Stomach (tissue), 9 donors: ENCODE measurements around the gene KCNQ5. TPM values are rescaled to one million over a fixed set of nuclear protein-coding genes. Genes with fewer than 3 reads are reported as not detected.
A peak's percentile ranks its signal among the peaks of the same experiment; 100 is the strongest.

Experiments used
- DNase-seq, 2 donors: peaks; one replicate each; pipeline versions ENCODE4 v3.0.0 to v3.0.0-alpha.2; 2013 to 2019
- H3K27ac ChIP-seq, 5 donors: fragments of 200-600 bp in 4 of 5; sonication (generic) in 4 of 5; one replicate each; pipeline ENCODE4 v1.5.1; 2013 to 2019; ENCODE audit warnings: mild to moderate bottlenecking in 1 of 5, moderate library complexity in 1 of 5
- H3K27me3 ChIP-seq, 3 donors: fragments of 200-600 bp; sonication (generic); one replicate each; pipeline ENCODE4 v1.5.1; 2017 to 2019; ENCODE audit warnings: mixed run types in 1 of 3
- H3K36me3 ChIP-seq, 4 donors: fragments of 200-600 bp; sonication (generic); 1 replicate in 3 of 4; 2 replicates in 1 of 4; pipeline ENCODE4 v1.5.1; 2016 to 2019
- H3K4me1 ChIP-seq, 4 donors: fragments of 200-600 bp; sonication (generic); one replicate each; pipeline ENCODE4 v1.5.1; 2016 to 2019
- H3K4me3 ChIP-seq, 4 donors: fragments of 200-600 bp; sonication (generic) in 3 of 4; one replicate each; pipeline ENCODE4 v1.5.1; 2016 to 2019; ENCODE audit warnings: mild to moderate bottlenecking in 1 of 4
- H3K9me3 ChIP-seq, 4 donors: fragments of 200-600 bp; sonication (generic); one replicate each; pipeline ENCODE4 v1.5.1; 2016 to 2019
- EP300 ChIP-seq: sonication (generic); formaldehyde crosslinking; IDR thresholded peaks from one replicate; pipeline ENCODE4 v1.6.1; 2017; ENCODE audit warnings: antibody characterized with exemption
- POLR2A ChIP-seq, 4 donors: fragments of 450-650 bp; IDR thresholded peaks; one replicate each; pipeline ENCODE4 v1.6.1; 2016; ENCODE audit warnings: antibody characterized with exemption in 4 of 4, control low read depth in 2 of 4, mild to moderate bottlenecking in 1 of 4, moderate library complexity in 1 of 4
- POLR2AphosphoS5 ChIP-seq, 3 donors: sonication (generic); formaldehyde crosslinking; IDR thresholded peaks; one replicate each; pipeline ENCODE4 v1.6.1; 2016; ENCODE audit warnings: antibody characterized with exemption in 3 of 3
- WGBS, 5 donors: extraction: QIAGEN DNeasy Blood & Tissue Kit in 3 of 5; methylation state at CpG; one replicate each; pipeline versions ENCODE4 v1.1.5 to v1.1.7; 2013 to 2018; 5-methylcytosine and 5-hydroxymethylcytosine counted together
- intact Hi-C: fragments of 100-400 bp; cut with DNase I; formaldehyde crosslinking; loops from one replicate; pipeline ENCODE4 v1.15.1; 2023; ENCODE audit warnings: low total_unique reads
- polyA plus RNA-seq, 3 donors: library from polyadenylated mRNA; stranded (reverse); fragments of 200-250 nt; gene quantifications; one replicate each; pipeline ENCODE4 v1.2.3, GENCODE V29; 2013
- total RNA-seq, 5 donors: library from RNA; depleted of rRNA; stranded (reverse); fragments of >200 nt; gene quantifications; one replicate each; pipeline versions ENCODE4 v1.1.0 to v1.2.3, GENCODE V29; 2014 to 2016
- TF ChIP-seq, protein P1 (sequence below), 7 experiments: fragments of 450-650 bp in 4 of 7; fragments of 200-600 bp in 3 of 7; sonication (generic) in 3 of 7; IDR thresholded peaks; one replicate each; pipeline ENCODE4 v1.5.1; 2016 to 2019; ENCODE audit warnings: antibody characterized with exemption in 7 of 7, control low read depth in 2 of 7, mild to moderate bottlenecking in 1 of 7
- donor health status: healthy with polysubstance abuse.
- donor health status: Bipolar disorder and iron deficiency.
- donor health status: healthy.

KCNQ5 gene
- total and polyA plus RNA-seq, 8 donors: 0.12 to 2.8 (median 0.37) TPM; not detected in 2

GRCh38 chr6:72857791-72858585 lies 236.1 kb downstream of the KCNQ5 start:
- WGBS, 5 donors: 83 to 96% (median 91%) methylated on average over 4 of the region's 4 CpGs
- Histone ChIP-seq H3K9me3 (no peaks in the 10 kb centered on the region), H3K27ac (no peak overlapping the region), H3K4me3 (no peak overlapping the region), H3K36me3 (no peaks in the 10 kb centered on the region), H3K4me1 (peaks cover 0 to 19% (median 9%) of the 10 kb centered on the region in 4 donors), H3K27me3 (no peaks in the 10 kb centered on the region)
- no peak for TF ChIP-seq EP300
- TF ChIP-seq POLR2AphosphoS5 (IDR thresholded peaks at IDR 0.05): no peak
- TF ChIP-seq, protein P1, sequence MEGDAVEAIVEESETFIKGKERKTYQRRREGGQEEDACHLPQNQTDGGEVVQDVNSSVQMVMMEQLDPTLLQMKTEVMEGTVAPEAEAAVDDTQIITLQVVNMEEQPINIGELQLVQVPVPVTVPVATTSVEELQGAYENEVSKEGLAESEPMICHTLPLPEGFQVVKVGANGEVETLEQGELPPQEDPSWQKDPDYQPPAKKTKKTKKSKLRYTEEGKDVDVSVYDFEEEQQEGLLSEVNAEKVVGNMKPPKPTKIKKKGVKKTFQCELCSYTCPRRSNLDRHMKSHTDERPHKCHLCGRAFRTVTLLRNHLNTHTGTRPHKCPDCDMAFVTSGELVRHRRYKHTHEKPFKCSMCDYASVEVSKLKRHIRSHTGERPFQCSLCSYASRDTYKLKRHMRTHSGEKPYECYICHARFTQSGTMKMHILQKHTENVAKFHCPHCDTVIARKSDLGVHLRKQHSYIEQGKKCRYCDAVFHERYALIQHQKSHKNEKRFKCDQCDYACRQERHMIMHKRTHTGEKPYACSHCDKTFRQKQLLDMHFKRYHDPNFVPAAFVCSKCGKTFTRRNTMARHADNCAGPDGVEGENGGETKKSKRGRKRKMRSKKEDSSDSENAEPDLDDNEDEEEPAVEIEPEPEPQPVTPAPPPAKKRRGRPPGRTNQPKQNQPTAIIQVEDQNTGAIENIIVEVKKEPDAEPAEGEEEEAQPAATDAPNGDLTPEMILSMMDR (IDR thresholded peaks at IDR 0.05): no peak
- no peak for TF ChIP-seq POLR2A (IDR thresholded peaks at IDR 0.05)
- intact Hi-C loops: no loop called here
- no peak for DNase-seq

- 73 to 80% (median 76%) methylated on average over 2 of the region's 2 CpGs for WGBS, 5 donors
- DNase-seq: no peak
- Histone ChIP-seq H3K4me3 (no peak overlapping the region), H3K9me3 (no peaks in the 10 kb centered on the region), H3K27ac (no peak overlapping the region), H3K4me1 (peaks cover 0 to 21% (median 9%) of the 10 kb centered on the region in 4 donors), H3K27me3 (no peaks in the 10 kb centered on the region), H3K36me3 (no peaks in the 10 kb centered on the region)
- intact Hi-C loops: no loop called here
- TF ChIP-seq POLR2AphosphoS5 (IDR thresholded peaks at IDR 0.05) (no peak), EP300 (no peak), POLR2A (IDR thresholded peaks at IDR 0.05) (no peak)
- TF ChIP-seq, protein P1 (IDR thresholded peaks at IDR 0.05): no peak
These were observed 239.2 kb downstream of the KCNQ5 start for GRCh38 chr6:72861059-72861458.

DNA sequence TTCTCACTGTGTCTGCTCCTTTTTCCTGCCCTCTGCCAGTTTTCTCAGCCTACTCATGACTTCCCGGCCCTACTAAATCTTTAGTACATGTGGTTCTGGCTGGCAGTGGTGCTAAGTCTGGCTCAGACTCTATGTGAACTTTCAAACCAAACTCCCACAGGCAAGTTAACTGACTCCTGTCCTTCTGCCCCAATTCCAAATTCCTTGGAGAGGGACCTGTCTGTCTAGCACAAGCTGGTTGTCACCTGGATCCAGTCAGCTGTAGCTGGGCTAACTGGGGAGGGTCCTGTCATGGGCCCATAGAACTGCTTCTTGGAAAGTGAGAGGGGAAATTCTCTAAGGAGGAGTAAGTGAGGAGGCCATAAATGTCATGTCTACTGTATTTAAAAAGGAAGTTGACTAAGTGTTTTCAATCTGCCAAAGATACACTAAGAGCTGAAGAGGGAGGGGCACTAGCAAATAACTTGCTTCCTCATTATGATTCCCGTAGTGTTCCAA lies 240.1 kb downstream of the KCNQ5 start:
- H3K36me3 ChIP-seq: no peaks in the 10 kb centered on the region
- peaks cover 0 to 21% (median 9%) of the 10 kb centered on the region in 4 donors for H3K4me1 ChIP-seq
- TF ChIP-seq POLR2AphosphoS5 (IDR thresholded peaks at IDR 0.05) (no peak), POLR2A (IDR thresholded peaks at IDR 0.05) (no peak), EP300 (no peak)
- TF ChIP-seq, protein P1 (IDR thresholded peaks at IDR 0.05): no peak
- H3K9me3 ChIP-seq: no peaks in the 10 kb centered on the region
- no peak overlapping the region for H3K4me3 ChIP-seq
- no peaks in the 10 kb centered on the region for H3K27me3 ChIP-seq
- DNase-seq: peak in 1 of 2 donors; percentile 23
- peak overlapping the region in 1 of 5 donors; percentile 25 for H3K27ac ChIP-seq
- intact Hi-C loops: no loop called here
- 28 to 42% (median 40%) methylated on average over 2 of the region's 2 CpGs for WGBS, 5 donors

GRCh38 chr6:72863131-72863530 lies 241.3 kb downstream of the KCNQ5 start:
- peaks cover 0 to 21% (median 9%) of the 10 kb centered on the region in 4 donors for H3K4me1 ChIP-seq
- no peak for DNase-seq
- no peaks in the 10 kb centered on the region for H3K9me3 ChIP-seq
- H3K4me3 ChIP-seq: no peak overlapping the region
- H3K36me3 ChIP-seq: no peaks in the 10 kb centered on the region
- WGBS, 5 donors: 36 to 67% (median 51%) methylated on average over 1 of the region's 1 CpG
- intact Hi-C loops: no loop called here
- no peak overlapping the region for H3K27ac ChIP-seq
- TF ChIP-seq EP300: no peak
- no peak for TF ChIP-seq POLR2AphosphoS5 (IDR thresholded peaks at IDR 0.05)
- no peak for TF ChIP-seq POLR2A (IDR thresholded peaks at IDR 0.05)
- TF ChIP-seq, protein P1 (IDR thresholded peaks at IDR 0.05): no peak
- no peaks in the 10 kb centered on the region for H3K27me3 ChIP-seq
